Jurkat, Clone E6-1 (cell line): ENCODE data around the gene NXF1.
"Not testable (repeated sequence)": the region's sequence is repeated elsewhere in the genome, so short reads cannot be mapped to it uniquely, and the experiment has no call there.

Experiments
- DNase-seq: peaks from one replicate; pipeline ENCODE4 v3.0.0-alpha.2; 2011; ENCODE audit warnings: low read depth, low spot score
- H3K4me3 ChIP-seq: 2 replicates; pipeline ENCODE4 v1.5.1; 2011; ENCODE audit warnings: mild to moderate bottlenecking, low read length, control low read depth, moderate library complexity

The NXF1 gene

DNA sequence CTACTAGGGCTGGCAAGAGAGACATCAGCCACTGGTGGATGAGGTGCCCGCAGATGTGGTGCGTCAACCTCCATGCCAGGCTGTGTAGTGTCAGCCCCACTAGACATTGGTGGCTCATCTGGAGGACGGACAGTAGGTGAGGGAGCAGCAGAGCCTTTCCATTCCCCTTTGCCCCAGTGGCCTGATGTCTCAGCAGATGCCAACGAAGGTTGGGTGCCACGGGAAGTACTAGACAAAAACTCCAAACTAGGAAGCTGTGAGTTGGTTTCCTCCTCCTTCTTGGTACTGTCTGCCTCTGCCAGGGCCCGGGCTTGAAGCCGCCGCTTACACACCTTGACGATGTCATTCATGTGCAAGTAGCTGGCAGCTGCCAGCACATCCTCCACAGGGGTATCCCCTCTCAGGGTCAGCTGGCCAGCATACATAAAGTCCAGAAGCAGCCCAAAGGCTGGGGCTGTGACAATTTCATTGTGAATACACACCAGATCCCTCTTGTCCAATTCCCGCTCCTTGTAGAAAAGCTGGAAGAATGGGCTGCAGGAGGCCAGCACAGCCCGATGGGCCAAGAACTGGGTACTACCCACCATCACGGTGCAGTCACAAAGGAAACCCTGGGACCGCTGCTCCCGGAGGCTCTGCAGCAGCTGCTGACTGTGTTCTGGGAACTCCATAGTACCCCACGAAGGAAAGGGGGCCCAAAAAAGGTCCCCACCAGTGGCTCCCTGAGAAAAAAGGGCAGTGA lies 52.1 kb downstream of the NXF1 start:
- no peak for DNase-seq
- peak overlapping the region; percentile 88 for H3K4me3 ChIP-seq

DNA sequence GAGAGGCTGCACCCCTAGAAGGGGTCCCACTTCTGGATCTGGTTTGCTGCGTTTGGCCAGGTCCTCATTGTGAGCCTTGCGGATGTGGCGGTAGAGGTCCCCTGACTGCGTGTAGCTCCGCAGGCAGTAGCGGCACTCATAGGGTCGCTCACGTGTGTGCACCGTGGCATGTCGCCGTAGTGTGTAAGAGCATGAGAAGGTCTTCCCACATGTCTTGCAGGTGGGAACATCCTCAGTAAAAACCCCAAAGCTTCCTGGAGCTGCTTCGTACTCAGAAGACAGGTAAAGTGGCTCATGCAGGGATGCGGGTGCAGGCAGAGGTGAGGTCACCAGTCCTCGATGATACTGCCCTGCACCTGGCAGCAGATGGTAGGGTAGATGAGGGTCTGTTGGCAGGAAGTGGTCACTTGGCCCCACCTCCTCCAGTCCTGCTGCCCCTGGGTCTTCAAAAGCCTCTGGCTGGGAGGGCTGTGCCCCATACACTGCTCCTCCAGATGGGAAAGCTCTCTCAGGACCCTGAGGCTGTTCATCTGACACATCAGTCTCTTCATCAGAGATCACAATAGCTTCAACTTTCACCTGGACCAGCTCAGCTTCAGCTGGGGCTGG lies 53.0 kb downstream of the NXF1 start:
- no peak overlapping the region for H3K4me3 ChIP-seq
- no peak for DNase-seq

GRCh38 chr11:62749931-62750330 lies 55.3 kb downstream of the NXF1 start:
- not testable (repeated sequence) for DNase-seq, H3K4me3 ChIP-seq

DNA sequence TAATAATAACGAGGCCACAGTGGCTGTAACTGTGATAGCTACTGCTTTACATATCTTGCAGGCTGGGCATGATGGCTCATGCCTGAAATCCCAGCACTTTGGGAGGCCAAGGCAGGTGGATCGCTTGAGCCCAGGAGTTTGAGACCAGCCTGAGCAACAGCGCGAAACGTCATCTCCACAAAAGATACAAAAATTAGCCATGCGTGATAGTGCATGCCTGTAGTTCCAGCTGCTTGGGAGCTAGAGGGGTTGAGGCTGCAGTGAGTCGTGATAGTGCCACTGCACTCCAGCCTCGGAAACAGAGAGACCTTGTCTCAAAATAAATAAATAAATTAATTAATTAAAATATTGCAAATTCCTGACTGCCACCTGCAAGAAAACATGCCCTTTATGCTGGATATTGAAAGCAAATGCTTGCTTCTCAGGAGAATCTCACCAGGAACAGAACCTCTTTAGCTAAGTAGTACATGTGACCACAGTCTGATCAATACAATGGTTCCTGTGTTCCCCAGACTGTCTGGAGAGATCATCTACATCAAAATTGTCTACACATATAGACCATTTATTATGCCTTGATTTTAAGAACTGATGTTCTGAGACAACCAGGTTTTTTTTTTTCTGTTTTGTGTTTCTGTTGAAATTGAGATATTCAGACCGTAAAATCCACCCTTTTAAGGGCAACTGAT lies 57.6 kb downstream of the NXF1 start:
- no peak overlapping the region for H3K4me3 ChIP-seq
- no peak for DNase-seq
